Raji (cell line): ENCODE measurements around the gene SULT4A1.

Experiments
- POLR2A ChIP-seq: IDR thresholded peaks from 2 replicates; pipeline ENCODE4 v1.6.1; 2011; ENCODE audit warnings: low read depth, low read length, control low read depth; ENCODE audit not compliant: insufficient read depth

SULT4A1 gene

DNA sequence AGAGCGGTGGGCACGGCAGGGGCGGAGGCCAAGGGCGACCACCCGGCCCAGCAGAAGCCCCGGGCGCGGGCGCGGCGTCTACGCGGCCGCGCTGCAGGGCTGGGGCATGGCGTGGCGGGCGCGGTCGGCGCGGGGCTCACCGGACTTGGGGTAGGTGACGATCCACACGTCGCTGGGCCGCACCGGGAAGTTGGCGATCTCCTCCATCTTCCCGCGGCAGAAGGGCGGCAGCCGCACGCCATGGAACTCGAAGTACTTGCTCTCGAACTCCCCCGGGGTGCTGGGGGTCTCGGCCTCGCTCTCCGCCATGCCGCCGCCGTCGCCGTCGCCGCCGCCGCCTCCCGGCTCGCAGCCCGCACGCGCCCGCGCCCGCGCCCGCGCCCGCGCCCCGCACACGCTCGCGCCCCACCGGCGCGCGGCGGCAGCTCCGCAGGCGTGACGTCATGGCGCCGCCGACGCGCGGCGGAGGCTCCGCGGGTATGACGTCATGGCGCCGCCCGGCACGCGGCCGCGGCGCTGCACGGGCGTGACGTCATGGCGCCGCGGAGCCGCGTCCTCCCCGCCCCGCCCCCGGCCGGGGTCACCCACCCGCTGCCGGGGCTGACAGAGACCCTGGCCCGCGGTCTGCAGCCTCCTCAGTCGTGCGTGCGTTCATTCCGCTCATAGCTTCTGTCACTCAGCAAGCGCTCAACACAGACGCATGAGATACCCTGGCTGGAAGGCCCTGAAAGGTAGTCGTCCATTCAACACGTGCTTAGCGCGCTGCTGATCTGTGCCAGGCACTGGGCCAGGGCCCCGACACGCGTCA, at the start of gene SULT4A1:
SULT4A1 (minus strand) TSS at position 440 of the 808 bp plus-strand sequence; CDS start at position 309, 131 bp downstream.
- TF ChIP-seq POLR2A, result no peak

- no peak for TF ChIP-seq POLR2A
These were observed 49.0 kb upstream of the SULT4A1 start for GRCh38 chr22:43911351-43911750.

DNA sequence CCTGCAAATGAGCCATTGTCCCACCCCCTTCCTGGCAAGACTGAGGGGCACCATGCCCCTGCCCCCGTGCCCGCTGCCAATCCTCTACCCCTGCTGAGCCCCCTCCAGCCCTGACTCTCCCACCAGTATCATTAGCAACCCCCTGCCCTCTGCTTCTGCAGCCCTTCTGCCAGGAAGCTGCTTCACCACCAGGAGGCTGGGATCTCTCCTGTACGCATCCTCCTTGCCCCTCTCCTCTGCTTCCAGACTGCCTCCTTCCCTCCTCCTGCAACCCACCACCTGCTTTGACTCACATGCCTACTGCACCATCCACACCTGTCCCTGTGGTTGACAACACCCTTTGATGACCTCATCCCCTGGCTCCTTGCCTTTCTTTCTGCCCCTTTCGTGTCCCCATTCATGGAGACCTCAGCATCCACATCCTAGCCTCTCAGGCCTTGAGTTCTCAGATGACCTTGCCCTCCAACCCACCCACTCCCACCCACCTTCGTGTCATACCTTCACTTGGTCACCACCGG, 47.9 kb upstream of the SULT4A1 start:
- no peak for TF ChIP-seq POLR2A

- TF ChIP-seq POLR2A, result no peak
These were observed 47.4 kb upstream of the SULT4A1 start for GRCh38 chr22:43909708-43910107.

GRCh38 chr22:43905681-43906080, 43.4 kb upstream of the SULT4A1 start:
- TF ChIP-seq POLR2A, result no peak

DNA sequence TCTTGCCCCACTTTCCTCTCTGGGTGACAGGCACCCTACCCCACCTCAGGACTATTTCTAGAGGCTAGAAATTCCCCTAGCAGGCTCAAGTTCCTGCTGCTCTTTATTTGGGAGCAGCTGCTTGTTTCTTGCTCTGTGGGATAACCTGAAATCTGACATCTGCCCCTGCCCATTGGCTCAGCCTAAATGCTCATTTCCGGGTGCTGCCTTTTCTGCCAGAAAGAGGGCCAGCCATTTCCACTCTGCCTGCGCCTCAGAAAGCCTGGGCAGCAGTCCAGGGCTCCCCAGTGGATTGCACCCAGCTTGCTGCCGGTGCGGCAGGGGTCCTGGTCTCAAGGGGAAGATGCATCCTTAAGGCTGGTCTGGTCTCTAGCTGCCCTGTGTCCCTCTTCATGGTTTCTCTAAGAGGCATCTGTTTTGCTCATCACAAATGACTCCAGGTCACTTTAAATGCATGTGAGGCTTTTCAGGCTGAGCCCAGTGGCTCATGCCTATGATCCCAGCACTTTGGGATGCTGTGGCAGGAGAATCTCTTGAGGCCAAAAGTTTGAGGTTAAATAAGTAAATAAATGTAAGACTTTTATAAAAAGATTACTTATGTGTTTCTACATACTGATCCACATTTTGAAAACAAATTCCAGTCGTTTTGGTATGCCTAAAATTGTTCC, 39.8 kb upstream of the SULT4A1 start:
- no peak for TF ChIP-seq POLR2A

- TF ChIP-seq POLR2A, result no peak
These were observed 37.9 kb upstream of the SULT4A1 start for GRCh38 chr22:43900206-43900605.

DNA sequence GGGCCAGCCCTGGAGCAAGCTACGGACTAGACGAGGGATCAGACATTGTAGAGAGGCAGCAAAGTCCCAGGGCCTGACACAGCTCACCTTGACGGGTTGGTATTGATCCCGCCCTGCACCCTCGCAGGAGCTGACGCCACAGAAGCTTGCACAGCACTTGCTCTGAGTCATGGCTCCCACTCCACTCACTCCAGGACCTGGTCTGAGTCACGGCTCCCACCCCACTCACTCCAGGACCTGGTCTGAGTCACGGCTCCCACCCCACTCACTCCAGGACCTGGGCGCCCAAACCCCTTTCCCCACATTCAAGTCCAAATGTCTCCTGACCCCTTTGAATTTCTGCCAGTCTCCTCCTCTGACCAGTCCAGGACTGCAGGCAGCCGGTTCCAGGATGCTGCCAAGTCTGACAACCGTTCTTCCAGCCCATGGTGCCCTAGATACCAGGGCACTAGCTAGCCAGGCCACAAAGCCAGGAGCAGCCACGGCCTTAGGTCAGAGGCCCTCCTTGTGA, 35.5 kb upstream of the SULT4A1 start:
- no peak for TF ChIP-seq POLR2A

DNA sequence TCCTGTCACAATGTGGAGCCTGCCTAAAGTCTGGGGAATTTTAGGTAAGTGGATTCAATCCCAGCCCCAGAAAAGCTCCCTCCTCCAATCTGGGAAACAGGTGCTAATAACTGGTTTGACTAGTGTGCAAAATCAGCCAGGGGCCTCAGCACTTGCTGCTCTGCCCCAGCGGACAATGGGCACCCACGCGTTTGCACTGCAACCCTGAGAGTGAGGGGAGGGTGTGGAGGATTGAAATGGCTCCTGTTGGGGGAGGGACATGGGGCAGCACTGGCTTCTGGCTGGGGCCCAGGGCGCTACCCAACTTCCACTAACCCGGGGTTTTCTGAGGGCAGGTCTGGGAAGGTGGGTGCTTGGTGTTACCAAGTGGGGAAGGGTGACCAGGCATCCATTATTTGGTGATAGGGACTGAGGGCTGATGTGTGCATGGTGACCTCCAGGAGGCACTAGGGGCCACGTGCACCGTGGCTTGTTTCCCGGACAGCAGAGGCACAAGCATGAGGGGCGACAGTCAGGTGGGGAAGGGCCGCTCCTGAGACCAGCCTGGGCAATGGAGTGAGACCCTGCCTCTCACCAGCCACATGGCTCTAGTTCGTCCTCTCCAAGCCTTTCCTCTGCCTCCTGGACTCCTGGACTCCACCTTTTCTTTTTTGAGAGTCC, 33.8 kb upstream of the SULT4A1 start:
- no peak for TF ChIP-seq POLR2A

GRCh38 chr22:43894122-43894521, 31.8 kb upstream of the SULT4A1 start:
- no peak for TF ChIP-seq POLR2A

- TF ChIP-seq POLR2A, result no peak
These were observed 31.0 kb upstream of the SULT4A1 start for GRCh38 chr22:43893266-43893665.

- TF ChIP-seq POLR2A, result no peak
These were observed 30.0 kb upstream of the SULT4A1 start for GRCh38 chr22:43892183-43892894.

- TF ChIP-seq POLR2A, result no peak
These were observed 29.3 kb upstream of the SULT4A1 start, which contains the start of gene PNPLA5 for GRCh38 chr22:43891360-43892182. PNPLA5 (minus strand) TSS chr22:43892013; CDS start chr22:43891880, 133 bp downstream.

- no peak for TF ChIP-seq POLR2A
These were observed 28.6 kb upstream of the SULT4A1 start for GRCh38 chr22:43890901-43891331.

DNA sequence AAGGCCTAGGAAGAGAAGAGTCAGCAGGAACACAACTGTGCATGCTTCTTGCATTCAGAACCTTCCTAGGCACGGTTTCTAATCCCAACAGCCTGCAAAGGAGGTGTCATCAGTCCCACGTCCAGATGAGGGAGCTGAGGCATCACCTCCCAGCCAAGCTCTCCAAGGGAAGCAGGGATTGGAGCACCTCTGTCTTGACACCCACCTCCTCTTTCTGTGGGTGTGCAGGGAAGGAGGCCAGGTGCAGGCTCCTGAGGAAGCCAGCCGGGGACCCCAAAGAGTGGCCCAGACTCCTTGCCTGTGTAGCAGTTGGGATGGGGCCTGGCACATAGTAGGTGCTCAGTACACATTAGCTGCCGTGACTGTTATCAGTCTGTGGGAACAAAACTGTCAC, 27.5 kb upstream of the SULT4A1 start:
- no peak for TF ChIP-seq POLR2A
